ENCODE measurements around the gene CMTM2. TPM values are rescaled to one million over a fixed set of nuclear protein-coding genes. Genes with fewer than 3 reads are reported as not detected.

The CMTM2 gene
- total and polyA plus RNA-seq, 9 of the 15 experiments (the other 6 are each of a cell fraction or from before 2014, with no cell fraction given), result not detected

DNA sequence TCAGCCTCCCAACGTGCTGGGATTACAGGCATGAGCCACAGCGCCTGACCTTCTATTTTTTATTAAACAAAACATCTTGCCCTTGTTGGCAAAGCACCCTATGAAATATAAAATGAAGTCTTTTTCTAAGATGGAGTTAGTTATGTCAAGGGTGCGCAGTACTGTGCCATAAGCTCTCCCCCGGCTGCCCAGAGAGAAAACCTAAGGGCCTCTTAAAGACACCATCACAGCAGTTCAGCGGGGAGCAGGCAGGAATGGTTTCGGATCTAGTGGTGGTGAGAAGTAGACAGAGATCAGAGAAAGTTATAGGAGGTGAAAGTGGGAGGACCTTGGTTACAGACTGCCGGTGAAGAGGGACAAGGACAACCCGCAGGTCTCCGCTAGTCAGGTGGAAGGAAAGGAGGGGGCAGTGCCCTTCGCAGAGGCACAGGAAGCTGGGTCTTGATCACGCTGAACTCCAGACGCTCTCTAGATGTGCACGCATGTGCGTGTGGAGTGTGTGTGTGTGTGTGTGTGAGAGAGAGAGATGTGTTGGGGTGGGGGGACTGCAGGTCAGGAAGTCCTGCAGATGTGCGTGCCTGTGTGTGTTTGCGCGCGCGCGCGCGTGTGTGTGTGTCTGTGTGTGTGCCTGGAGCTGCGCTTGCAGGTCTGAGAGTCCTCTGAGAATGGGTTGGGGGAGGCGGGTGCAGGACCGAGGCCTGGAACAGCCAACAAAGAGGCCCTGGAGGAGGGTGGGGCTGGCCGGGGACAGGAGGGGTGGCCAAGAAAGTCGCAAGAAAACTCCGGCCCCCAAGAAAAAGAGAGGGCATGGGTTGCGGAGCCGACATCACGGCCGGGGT lies 24.5 kb downstream of the CMTM2 start (continued):
- TF ChIP-seq, protein P1, sequence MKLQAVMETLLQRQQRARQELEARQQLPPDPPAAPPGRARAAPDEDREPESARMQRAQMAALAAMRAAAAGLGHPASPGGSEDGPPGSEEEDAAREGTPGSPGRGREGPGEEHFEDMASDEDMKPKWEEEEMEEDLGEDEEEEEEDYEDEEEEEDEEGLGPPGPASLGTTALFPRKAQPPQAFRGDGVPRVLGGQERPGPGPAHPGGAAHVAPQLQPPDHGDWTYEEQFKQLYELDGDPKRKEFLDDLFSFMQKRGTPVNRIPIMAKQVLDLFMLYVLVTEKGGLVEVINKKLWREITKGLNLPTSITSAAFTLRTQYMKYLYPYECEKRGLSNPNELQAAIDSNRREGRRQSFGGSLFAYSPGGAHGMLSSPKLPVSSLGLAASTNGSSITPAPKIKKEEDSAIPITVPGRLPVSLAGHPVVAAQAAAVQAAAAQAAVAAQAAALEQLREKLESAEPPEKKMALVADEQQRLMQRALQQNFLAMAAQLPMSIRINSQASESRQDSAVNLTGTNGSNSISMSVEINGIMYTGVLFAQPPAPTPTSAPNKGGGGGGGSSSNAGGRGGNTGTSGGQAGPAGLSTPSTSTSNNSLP (IDR thresholded peaks at IDR 0.05; ENCODE audit: borderline replicate concordance, low read depth, low read length), result no peak
- TF ChIP-seq OTX1 (CRISPR knock-in tag; IDR thresholded peaks at IDR 0.05) (no peak), POLR2B (IDR thresholded peaks at IDR 0.05; ENCODE audit: low read depth, partially characterized antibody) (peak; percentile 27), RB1 (IDR thresholded peaks at IDR 0.05; ENCODE audit: low read depth) (no peak), ETV5 (CRISPR knock-in tag; IDR thresholded peaks at IDR 0.05; ENCODE audit: low read depth) (no peak; the same call in 1 of the 2 replicates), ZNF76 (CRISPR knock-in tag; IDR thresholded peaks at IDR 0.05; ENCODE audit: borderline replicate concordance) (peak; percentile 80; the same call in 1 of the 2 replicates), HIVEP1 (CRISPR knock-in tag; IDR thresholded peaks at IDR 0.05) (no peak), SMARCC2 (IDR thresholded peaks at IDR 0.05; ENCODE audit: low read depth) (no peak), JUNB (CRISPR knock-in tag; conservative IDR thresholded peaks at IDR 0.05) (no peak), HNRNPK (IDR thresholded peaks at IDR 0.05; ENCODE audit: low read depth, low read length, poor library complexity, severe bottlenecking) (no peak), ETV1 (tag; conservative IDR thresholded peaks at IDR 0.05; ENCODE audit: low read depth) (no peak), YY1 (IDR thresholded peaks at IDR 0.05; ENCODE audit: borderline replicate concordance in 1 of 3, control insufficient read depth in 1 of 3, extremely low read depth in 1 of 3, insufficient read depth in 3 of 3, insufficient read length in 1 of 3, insufficient replicate concordance in 2 of 3, low read depth in 1 of 3, low read length in 2 of 3) (no peak), PHF8 (IDR thresholded peaks at IDR 0.05; ENCODE audit: borderline replicate concordance, low read length) (no peak), MAFK (IDR thresholded peaks at IDR 0.05; ENCODE audit: low read length) (no peak), FOXK2 (conservative IDR thresholded peaks at IDR 0.05 in 1 of 2, IDR thresholded peaks at IDR 0.05 in 1 of 2; ENCODE audit: low read depth in 2 of 2) (no peak)
- TF ChIP-seq, protein P2, sequence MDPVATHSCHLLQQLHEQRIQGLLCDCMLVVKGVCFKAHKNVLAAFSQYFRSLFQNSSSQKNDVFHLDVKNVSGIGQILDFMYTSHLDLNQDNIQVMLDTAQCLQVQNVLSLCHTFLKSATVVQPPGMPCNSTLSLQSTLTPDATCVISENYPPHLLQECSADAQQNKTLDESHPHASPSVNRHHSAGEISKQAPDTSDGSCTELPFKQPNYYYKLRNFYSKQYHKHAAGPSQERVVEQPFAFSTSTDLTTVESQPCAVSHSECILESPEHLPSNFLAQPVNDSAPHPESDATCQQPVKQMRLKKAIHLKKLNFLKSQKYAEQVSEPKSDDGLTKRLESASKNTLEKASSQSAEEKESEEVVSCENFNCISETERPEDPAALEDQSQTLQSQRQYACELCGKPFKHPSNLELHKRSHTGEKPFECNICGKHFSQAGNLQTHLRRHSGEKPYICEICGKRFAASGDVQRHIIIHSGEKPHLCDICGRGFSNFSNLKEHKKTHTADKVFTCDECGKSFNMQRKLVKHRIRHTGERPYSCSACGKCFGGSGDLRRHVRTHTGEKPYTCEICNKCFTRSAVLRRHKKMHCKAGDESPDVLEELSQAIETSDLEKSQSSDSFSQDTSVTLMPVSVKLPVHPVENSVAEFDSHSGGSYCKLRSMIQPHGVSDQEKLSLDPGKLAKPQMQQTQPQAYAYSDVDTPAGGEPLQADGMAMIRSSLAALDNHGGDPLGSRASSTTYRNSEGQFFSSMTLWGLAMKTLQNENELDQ (CRISPR knock-in tag; IDR thresholded peaks at IDR 0.05; ENCODE audit: borderline replicate concordance), result no peak
- TF ChIP-seq, protein P3, sequence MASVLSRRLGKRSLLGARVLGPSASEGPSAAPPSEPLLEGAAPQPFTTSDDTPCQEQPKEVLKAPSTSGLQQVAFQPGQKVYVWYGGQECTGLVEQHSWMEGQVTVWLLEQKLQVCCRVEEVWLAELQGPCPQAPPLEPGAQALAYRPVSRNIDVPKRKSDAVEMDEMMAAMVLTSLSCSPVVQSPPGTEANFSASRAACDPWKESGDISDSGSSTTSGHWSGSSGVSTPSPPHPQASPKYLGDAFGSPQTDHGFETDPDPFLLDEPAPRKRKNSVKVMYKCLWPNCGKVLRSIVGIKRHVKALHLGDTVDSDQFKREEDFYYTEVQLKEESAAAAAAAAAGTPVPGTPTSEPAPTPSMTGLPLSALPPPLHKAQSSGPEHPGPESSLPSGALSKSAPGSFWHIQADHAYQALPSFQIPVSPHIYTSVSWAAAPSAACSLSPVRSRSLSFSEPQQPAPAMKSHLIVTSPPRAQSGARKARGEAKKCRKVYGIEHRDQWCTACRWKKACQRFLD (CRISPR knock-in tag; IDR thresholded peaks at IDR 0.05), result peak; percentile 95

Measured in K562 (cell line).